Urinary bladder (tissue), 4 donors: ENCODE data around the gene TUBA3D. TPM values are rescaled to one million over a fixed set of nuclear protein-coding genes. Genes with fewer than 3 reads are reported as not detected.
"Not testable (repeated sequence)": the region's sequence is repeated elsewhere in the genome, so short reads cannot be mapped to it uniquely, and the experiment has no call there.

ENCODE experiments used
- DNase-seq: peaks from one replicate; pipeline ENCODE4 v3.0.0-alpha.2; 2015; ENCODE audit errors: extremely low spot score
- H3K27ac ChIP-seq: one replicate; pipeline ENCODE4 v1.5.1; 2013; ENCODE audit warnings: low read depth, mild to moderate bottlenecking, moderate library complexity
- H3K36me3 ChIP-seq: one replicate; pipeline ENCODE4 v1.6.1; 2013; ENCODE audit warnings: mild to moderate bottlenecking, moderate library complexity; ENCODE audit not compliant: insufficient read depth
- H3K4me1 ChIP-seq: one replicate; pipeline ENCODE4 v1.6.1; 2013; ENCODE audit warnings: mild to moderate bottlenecking, moderate library complexity; ENCODE audit not compliant: insufficient read depth
- H3K4me3 ChIP-seq: one replicate; pipeline ENCODE4 v1.5.1; 2013; ENCODE audit warnings: low read depth, low read length
- WGBS: extraction: QIAGEN DNeasy Blood & Tissue Kit; methylation state at CpG from one replicate; pipeline ENCODE4 v1.1.7; 2013; 5-methylcytosine and 5-hydroxymethylcytosine counted together
- polyA plus RNA-seq: library from polyadenylated mRNA; stranded (reverse); fragments of 200-250 nt; gene quantifications from one replicate; pipeline ENCODE4 v1.2.3, GENCODE V29; 2013
- total RNA-seq: library from RNA; depleted of rRNA; stranded (reverse); fragments of >200 nt; gene quantifications from one replicate; pipeline ENCODE4 v1.2.3, GENCODE V29; 2014
- donor health status: healthy with polysubstance abuse.
- donor health status: healthy.

Gene TUBA3D
- total and polyA plus RNA-seq, 2 donors = not detected

DNA sequence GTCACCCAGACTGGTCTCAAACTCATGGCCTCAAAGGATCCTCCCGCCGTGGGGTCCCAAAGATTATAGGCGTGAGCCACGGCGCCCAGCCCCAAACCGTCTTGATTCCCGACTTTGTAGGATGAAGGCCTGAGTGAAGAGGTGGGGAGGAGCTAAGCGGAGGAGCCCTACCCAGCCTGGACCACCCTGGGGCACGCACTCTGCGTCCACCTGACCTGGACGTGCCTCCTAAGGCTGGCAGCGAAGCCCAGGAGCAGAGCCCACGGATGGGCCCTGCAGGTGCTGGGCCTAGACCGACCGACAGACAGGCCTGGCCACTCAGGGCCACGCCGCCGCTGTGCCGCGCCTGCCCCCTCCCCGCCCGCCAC, 15.5 kb downstream of the TUBA3D start:
- H3K27ac ChIP-seq, H3K4me1 ChIP-seq, DNase-seq, H3K36me3 ChIP-seq: not testable (repeated sequence)
- WGBS = 22% methylated on average over 21 of the region's 22 CpGs
- H3K4me3 ChIP-seq = peak overlapping the region; percentile 4

DNA sequence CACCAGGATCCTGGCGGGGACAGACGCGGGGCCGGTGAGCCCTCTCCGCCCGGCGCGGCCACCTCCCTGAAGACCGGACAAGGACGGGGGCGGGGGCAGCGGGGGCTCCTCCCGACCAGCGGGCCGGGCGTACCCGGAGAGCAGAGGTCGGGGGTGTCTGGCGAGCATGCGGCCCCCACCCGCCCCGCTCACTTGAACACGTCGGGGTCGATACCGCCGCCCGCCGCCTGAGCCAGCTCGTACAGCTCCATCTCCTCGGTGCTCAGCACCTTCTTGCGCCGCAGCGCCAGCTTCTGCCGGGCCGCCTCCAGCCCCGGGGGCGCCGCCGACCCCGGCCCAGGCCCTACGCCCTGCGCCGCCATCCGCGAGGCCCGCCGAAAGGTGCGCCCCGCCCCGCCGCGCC, 16.1 kb downstream of the TUBA3D start, which contains the start of gene MZT2A:
Gene MZT2A (minus strand): TSS at position 383 of the 403 bp plus-strand sequence. CDS start 21 bp downstream, at position 362.
- H3K4me3 ChIP-seq = peak within 1 kb of the TSS; percentile 67
- peak within 1 kb of the TSS; percentile 95 for H3K27ac ChIP-seq
- under 1% methylated on average over 53 of the region's 53 CpGs for WGBS
- H3K36me3 ChIP-seq, DNase-seq, H3K4me1 ChIP-seq: not testable (repeated sequence)

DNA sequence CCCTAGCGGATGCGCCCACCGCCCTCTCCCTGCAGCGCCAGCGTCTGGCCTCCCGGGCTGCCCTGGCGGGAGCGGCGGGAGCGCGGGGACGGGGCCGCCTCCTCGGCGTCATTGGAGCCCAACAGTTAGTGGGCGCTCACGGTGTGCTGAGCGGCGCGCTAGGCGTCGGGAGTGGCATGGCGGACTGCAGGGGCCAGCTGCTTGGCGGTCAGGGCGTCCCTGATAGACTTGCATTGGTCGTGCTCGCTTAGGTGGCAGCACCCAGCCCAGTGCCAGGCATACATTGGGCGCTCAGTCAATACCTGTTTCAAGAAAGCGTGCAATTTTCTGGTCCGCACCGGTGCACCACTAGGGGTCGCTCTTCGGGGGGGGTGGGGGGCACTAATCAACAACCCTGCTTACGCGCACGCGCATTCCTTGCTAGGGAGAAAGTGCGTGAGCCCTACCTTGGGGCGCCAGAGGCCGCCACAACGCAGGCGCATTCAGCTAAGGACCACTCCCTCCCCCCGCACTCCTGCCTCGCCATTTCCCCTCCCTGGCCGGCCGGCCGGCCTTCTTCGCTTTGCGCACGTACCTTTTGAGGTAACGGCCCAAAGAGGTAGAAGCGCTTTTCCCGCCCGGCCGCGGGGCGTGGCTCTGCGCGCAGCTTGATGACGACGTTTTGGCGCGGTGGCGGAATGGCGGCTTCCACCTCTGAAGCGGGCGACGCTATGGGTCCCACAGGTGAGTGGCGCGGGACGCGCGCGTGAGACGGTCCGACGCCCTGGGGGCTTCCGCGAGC, 16.7 kb downstream of the TUBA3D start:
- H3K4me1 ChIP-seq = peaks cover 2% of the 10 kb centered on the region
- whole genome bisulfite sequencing = under 1% methylated on average over 79 of the region's 79 CpGs
- H3K36me3 ChIP-seq = no peaks in the 10 kb centered on the region
- peak overlapping the region; percentile 95 for H3K27ac ChIP-seq
- peak; percentile 92 for DNase-seq
- peak overlapping the region; percentile 67 for H3K4me3 ChIP-seq

DNA sequence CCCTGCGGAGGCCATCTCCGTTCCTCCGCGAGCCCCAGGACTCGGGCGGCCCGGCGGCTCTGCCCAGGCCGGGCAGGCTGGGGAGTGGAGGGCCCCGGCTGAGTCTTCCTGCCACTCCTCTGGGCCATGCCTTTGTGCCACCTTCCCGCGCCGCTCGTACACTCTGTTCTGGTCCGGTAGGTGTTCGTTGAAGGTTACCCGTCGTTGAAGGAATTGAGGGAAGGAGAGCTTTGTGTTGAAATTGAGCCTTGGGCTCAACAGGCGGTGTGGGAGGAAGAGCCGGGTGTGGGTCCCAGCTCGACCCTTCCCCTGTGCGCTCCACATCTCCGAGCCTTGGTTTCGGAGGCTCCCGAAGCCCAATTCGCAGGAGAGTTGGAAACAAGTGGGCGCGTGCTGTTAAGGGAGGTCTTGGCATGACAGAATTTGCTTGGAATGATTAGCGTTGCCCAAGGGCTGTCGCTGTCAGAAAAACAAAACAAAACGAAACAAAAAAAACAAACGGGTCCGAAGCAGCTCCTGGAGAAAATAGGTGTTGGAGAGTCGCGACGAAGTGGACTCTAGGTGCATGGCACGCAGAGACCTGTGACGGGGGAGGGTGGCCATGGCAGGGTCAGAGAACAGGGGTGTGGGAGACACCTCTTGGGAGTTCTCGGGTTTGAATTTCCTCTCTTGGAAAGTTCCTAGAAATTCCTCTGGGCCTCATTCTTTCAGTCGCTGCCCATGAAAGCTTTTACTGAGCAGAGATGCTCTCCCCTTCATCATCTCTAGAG, 17.5 kb downstream of the TUBA3D start:
- DNase-seq = no peak
- Histone ChIP-seq H3K4me1 (peaks cover under 1% of the 10 kb centered on the region), H3K36me3 (no peaks in the 10 kb centered on the region), H3K27ac (peak overlapping the region; percentile 95), H3K4me3 (peak overlapping the region; percentile 67)
- under 1% methylated on average over 40 of the region's 40 CpGs for WGBS

DNA sequence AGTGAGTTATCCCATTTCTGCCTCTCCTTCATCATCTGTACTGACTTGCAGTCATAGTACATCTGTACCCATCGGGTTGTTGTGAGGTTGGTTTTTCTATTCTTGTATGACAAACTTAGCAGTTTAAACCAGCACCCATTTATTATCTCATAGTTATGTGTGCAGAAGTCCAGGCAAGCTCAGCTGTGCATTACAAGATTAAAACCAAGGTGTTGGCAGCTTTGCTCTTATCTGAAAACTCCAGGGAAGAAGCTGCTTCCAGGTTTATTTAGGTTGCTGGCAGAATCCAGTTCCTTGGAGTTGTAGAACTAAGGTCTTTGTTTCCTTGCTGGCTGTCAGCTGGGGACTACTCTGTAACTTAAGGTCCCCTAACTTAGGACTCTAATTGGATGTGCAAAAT, 19.6 kb downstream of the TUBA3D start:
- not testable (repeated sequence) for H3K4me3 ChIP-seq, H3K27ac ChIP-seq, H3K4me1 ChIP-seq, DNase-seq, H3K36me3 ChIP-seq
- 91% methylated on average over 1 of the region's 1 CpG for WGBS

DNA sequence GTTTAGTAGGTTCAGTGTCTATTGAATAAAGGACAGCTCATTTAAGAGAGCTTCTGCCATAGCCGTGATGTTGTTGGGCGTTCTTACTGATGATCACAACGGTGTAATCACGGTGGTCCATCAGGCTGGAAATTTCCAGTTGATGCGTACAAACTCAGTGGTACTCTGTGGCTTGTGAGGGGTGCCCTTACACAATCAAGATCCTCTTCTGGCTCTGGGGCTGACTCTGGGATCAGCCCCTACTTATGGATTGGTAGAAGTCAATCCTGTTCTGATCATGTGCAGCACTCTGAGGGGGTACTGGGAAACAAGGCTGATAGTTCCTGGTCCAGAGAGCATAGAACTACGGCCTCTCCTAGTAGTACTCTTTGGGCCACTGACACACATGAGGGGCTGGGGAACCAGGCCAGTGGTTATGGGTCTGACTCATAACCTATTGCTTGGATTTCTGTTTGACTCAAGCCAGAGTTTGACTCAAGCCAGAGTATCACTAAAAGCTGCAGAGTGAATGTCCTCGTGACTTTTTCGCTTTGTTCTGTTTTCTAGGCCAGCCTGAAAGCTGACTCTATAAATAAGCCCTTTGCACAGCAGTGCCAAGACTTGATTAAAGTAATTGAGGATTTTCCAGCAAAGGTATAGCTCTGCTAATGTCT, 22.5 kb downstream of the TUBA3D start:
- H3K4me1 ChIP-seq, H3K36me3 ChIP-seq, H3K4me3 ChIP-seq, DNase-seq, H3K27ac ChIP-seq: not testable (repeated sequence)
- WGBS = 48% methylated on average over 8 of the region's 8 CpGs

DNA sequence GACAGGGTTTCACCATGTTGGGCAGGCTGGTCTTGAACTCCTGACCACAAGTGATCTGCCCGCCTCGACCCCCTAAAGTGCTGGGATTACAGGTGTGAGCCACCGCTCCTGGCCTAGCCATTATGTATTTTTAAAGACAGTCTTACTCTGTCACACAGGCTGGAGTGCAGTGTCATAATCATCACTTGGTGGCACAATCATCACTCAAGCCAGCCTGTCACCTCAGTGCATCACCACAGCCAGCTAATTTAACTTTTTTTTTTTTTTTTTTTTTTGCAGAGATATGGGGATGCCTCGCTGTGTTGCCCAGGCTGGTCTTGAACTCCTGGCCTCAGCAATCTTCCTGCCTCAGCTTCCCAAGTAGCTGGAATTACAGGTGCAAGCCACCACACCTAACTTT, 27.7 kb downstream of the TUBA3D start:
- H3K27ac ChIP-seq, H3K36me3 ChIP-seq, DNase-seq, H3K4me3 ChIP-seq, H3K4me1 ChIP-seq: not testable (repeated sequence)
- WGBS = 96% methylated on average over 4 of the region's 4 CpGs

DNA sequence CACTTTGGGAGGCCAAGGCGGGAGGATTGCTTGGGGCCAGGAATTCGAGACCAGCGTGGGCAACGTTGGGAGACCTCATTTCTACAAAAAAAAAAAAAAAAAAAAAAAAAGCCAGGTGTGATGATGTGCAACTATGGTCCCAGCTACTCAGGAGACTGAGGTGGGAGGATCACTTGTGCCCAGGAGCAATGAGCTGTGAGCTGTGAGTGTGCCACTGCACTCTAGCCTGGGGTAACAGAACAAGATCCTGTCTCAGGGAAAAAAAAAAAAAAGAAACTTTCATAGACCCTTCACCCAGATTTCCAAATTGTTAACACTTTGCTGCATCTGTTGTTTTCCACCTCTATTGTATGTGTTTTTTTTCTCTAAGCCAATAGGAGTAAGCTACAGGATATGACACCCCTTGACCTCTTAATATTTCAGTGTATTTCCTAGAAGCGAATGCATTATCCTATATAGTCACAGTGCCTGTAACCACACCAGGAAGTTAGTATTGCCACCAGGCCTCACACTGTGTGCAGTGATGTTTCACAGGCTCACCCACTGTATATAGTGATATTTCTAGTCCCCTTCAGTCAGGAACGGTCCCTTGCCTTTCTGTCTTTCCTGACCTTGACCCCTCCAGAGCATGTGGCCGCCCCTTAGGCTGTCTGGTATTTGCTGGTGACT, 28.3 kb downstream of the TUBA3D start:
- not testable (repeated sequence) for H3K4me3 ChIP-seq, H3K36me3 ChIP-seq
- WGBS = 90% methylated on average over 7 of the region's 7 CpGs

DNA sequence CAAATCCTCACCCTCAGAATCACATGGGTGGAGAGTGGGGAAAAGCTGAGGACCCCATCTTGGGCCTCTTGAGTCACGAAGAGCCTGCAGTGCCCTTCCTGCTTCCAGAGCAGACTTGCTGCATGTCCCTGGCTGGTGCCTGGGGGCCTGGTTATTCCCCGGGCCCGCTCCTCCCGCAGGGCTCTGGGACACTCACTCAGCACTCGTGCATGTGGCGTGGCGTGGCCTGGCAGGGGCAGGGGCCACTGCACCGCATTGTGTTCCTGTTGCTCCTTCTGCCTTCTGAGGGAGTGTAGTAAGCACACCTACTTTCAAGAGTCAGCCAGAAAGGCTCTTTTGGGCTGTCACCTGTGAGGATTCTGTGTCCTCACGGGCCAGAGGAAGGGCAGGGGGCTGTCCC, 33.7 kb downstream of the TUBA3D start:
- Histone ChIP-seq H3K27ac (no peak overlapping the region), H3K36me3 (peaks cover 5% of the 10 kb centered on the region), H3K4me1 (no peaks in the 10 kb centered on the region), H3K4me3 (no peak overlapping the region)
- no peak for DNase-seq
- 74% methylated on average over 9 of the region's 9 CpGs for WGBS

More for the DNA sequence above, 28.3 kb downstream of the TUBA3D start:
- not testable (repeated sequence) for H3K27ac ChIP-seq, DNase-seq, H3K4me1 ChIP-seq

DNA sequence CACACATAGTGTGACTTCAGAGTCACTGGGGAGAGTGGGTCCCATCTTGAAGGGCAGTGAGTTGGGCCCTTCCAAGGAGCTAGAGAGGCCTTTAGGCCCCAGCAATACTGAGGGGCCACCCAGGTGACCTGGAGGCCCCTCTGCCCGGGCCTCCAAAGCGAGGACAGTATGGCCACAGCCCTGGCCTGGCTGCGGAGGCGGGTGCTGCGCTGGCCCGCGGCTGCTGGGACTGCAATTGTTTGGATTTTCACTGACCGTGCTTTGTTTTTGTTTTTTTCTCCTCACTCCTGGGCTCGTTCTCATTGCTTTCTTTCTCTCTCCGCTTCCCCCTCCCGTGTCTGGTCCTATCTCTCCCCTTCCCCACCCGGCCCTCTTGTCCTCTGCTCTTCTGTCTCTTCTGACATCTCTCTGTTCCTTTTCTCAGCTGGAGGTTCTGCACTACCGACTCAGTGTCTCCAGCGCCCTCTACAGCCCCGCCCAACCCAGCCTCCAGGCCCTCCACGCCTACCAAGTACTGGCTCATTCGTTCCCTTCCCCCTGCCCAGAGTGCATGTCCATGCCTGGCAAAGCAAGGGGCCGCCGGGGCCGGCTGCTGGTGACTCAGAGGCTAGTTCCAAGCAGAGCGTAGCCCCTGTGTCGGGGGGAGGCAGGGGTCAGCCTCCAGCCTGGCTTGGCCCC, 35.5 kb downstream of the TUBA3D start:
- not testable (repeated sequence) for H3K36me3 ChIP-seq
- WGBS = 73% methylated on average over 21 of the region's 22 CpGs

DNA sequence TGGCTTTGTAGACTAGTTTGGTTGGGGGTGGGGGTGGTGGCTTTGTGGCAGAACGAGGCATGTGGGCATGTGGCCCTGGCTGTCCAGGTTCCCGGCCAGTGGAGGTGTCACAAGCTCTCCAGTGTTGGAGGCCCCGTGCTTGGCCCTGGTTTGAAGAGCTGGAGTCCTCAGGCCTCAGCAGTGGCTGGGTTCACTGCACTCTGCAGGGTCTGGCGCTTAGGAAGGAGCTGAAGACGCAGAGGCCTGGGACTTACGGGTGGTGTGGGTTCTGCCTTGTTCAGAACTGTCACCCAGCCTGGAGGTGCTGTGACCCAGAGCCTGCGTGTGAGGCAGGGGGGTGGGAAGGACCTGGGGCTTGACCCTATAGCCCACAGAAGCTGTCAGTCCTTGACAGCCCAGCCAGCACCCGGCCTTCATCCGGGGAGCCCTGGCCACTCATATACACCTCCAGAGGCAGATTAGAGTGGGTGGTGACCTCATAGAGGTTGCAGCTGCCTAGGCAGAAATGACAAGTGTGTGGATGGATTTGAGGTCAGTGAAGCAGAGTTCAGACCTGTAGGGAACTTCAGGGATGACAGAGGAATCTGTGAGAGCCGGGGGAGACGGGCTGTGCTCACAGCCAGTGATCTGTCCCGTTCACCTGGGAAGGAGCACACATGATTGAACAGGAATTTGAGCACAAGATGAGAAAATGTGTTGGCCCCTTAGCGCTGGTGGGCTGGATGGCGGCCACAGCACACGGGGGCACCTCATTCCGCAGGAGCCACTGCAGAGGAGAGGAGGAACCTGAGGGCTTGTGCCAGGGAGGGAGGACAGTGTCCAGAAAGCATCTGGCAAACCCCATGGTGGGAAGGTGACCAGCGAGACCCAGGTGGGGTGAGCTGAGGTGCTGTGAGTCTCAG, 36.3 kb downstream of the TUBA3D start:
- DNase-seq, H3K27ac ChIP-seq, H3K36me3 ChIP-seq, H3K4me3 ChIP-seq, H3K4me1 ChIP-seq: not testable (repeated sequence)
- 67% methylated on average over 15 of the region's 17 CpGs for WGBS

More for the DNA sequence above, 35.5 kb downstream of the TUBA3D start:
- H3K27ac ChIP-seq, DNase-seq, H3K4me1 ChIP-seq, H3K4me3 ChIP-seq: not testable (repeated sequence)
